OCI-LY1 (cell line): ENCODE measurements around the gene SUCNR1.
"Not testable (repeated sequence)": the region's sequence is repeated elsewhere in the genome, so short reads cannot be mapped to it uniquely, and the experiment has no call there.

Source experiments
- H2AFZ ChIP-seq: fragments of 200-600 bp; sonication (generic), shearing (Covaris generic); 2 replicates; pipeline ENCODE4 v1.6.0; 2014; ENCODE audit warnings: antibody characterized with exemption, mild to moderate bottlenecking, low read length
- H3F3A ChIP-seq: fragments of 200-600 bp; sonication (generic), shearing (Covaris generic); 2 replicates; pipeline ENCODE4 v1.6.0; 2014; ENCODE audit warnings: mild to moderate bottlenecking, antibody characterized with exemption, low read length, moderate library complexity; ENCODE audit not compliant: insufficient read depth
- H3K27ac ChIP-seq: fragments of 200-600 bp; sonication (generic); 2 replicates; pipeline ENCODE4 v1.5.1; 2014; ENCODE audit warnings: low read length, mixed run types, mild to moderate bottlenecking, low read depth; ENCODE audit not compliant: poor library complexity, severe bottlenecking
- H3K27me3 ChIP-seq: fragments of 200-600 bp; sonication (generic); 2 replicates; pipeline ENCODE4 v1.6.0; 2014; ENCODE audit warnings: antibody characterized with exemption, mild to moderate bottlenecking, low read length, moderate library complexity; ENCODE audit not compliant: insufficient read depth
- H3K36me3 ChIP-seq: fragments of 200-600 bp; sonication (generic); 2 replicates; pipeline ENCODE4 v1.6.1; 2014; ENCODE audit warnings: mild to moderate bottlenecking, antibody characterized with exemption, low read length, moderate library complexity, mixed read lengths; ENCODE audit not compliant: insufficient read depth
- H3K4me1 ChIP-seq: fragments of 200-600 bp; sonication (generic); 2 replicates; pipeline ENCODE4 v1.5.1; 2014; ENCODE audit warnings: mild to moderate bottlenecking, low read length, moderate library complexity; ENCODE audit not compliant: insufficient read depth, severe bottlenecking
- H3K4me2 ChIP-seq: fragments of 200-600 bp; sonication (generic), shearing (Covaris generic); 2 replicates; pipeline ENCODE4 v1.6.1; 2014; ENCODE audit warnings: low read length
- H3K4me3 ChIP-seq: fragments of 200-600 bp; sonication (generic); 2 replicates; pipeline ENCODE4 v1.5.1; 2014; ENCODE audit warnings: low read length, low read depth, mild to moderate bottlenecking, mixed read lengths; ENCODE audit not compliant: poor library complexity, severe bottlenecking
- H3K79me2 ChIP-seq: fragments of 200-600 bp; shearing (Covaris generic); 2 replicates; pipeline ENCODE4 v1.6.1; 2016; ENCODE audit warnings: mixed run types, low read length, mixed read lengths; ENCODE audit not compliant: insufficient read depth
- H3K9ac ChIP-seq: fragments of 200-600 bp; sonication (generic), shearing (Covaris generic); 2 replicates; pipeline ENCODE4 v1.6.1; 2014; ENCODE audit warnings: mild to moderate bottlenecking, low read length, mixed read lengths
- H3K9me2 ChIP-seq: fragments of 200-600 bp; sonication (generic), shearing (Covaris generic); 2 replicates; pipeline ENCODE4 v1.6.1; 2014; ENCODE audit warnings: low read depth, mild to moderate bottlenecking, low read length, mixed read lengths
- H3K9me3 ChIP-seq: fragments of 200-600 bp; shearing (Covaris generic); 2 replicates; pipeline ENCODE4 v1.6.1; 2014; ENCODE audit warnings: low read length, mixed read lengths
- H4K20me1 ChIP-seq: fragments of 200-600 bp; sonication (generic), shearing (Covaris generic); 2 replicates; pipeline ENCODE4 v1.6.0; 2016; ENCODE audit warnings: mild to moderate bottlenecking, low read length; ENCODE audit not compliant: insufficient read depth
- EZH2 ChIP-seq: fragments of 200-600 bp; sonication (generic), shearing (Covaris generic); IDR thresholded peaks from 2 replicates; pipeline ENCODE4 v1.8.0; 2017; ENCODE audit warnings: borderline replicate concordance, mixed run types, mild to moderate bottlenecking, antibody characterized with exemption, low read length, moderate library complexity, mixed read lengths
- TF ChIP-seq, protein P1 (sequence below): fragments of 200-600 bp; sonication (generic), shearing (Covaris generic); IDR thresholded peaks from 2 replicates; pipeline ENCODE4 v1.5.1; 2017; ENCODE audit warnings: mild to moderate bottlenecking, antibody characterized with exemption, low read length, moderate library complexity, mixed read lengths

SUCNR1 gene

GRCh38 chr3:151879679-151880415, 6.4 kb downstream of the SUCNR1 start:
- Histone ChIP-seq H2AFZ (no peak overlapping the region), H3K36me3 (no peaks in the 10 kb centered on the region), H3K9me3 (no peaks in the 10 kb centered on the region), H3K79me2 (no peaks in the 10 kb centered on the region), H4K20me1 (no peaks in the 10 kb centered on the region), H3F3A (no peaks in the 10 kb centered on the region), H3K27ac (no peak overlapping the region), H3K9me2 (no peaks in the 10 kb centered on the region), H3K4me3 (no peak overlapping the region), H3K4me2 (no peak overlapping the region), H3K27me3 (no peaks in the 10 kb centered on the region), H3K9ac (no peak overlapping the region), H3K4me1 (no peaks in the 10 kb centered on the region)
- TF ChIP-seq, protein P1, sequence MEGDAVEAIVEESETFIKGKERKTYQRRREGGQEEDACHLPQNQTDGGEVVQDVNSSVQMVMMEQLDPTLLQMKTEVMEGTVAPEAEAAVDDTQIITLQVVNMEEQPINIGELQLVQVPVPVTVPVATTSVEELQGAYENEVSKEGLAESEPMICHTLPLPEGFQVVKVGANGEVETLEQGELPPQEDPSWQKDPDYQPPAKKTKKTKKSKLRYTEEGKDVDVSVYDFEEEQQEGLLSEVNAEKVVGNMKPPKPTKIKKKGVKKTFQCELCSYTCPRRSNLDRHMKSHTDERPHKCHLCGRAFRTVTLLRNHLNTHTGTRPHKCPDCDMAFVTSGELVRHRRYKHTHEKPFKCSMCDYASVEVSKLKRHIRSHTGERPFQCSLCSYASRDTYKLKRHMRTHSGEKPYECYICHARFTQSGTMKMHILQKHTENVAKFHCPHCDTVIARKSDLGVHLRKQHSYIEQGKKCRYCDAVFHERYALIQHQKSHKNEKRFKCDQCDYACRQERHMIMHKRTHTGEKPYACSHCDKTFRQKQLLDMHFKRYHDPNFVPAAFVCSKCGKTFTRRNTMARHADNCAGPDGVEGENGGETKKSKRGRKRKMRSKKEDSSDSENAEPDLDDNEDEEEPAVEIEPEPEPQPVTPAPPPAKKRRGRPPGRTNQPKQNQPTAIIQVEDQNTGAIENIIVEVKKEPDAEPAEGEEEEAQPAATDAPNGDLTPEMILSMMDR = no peak
- no peak for TF ChIP-seq EZH2

DNA sequence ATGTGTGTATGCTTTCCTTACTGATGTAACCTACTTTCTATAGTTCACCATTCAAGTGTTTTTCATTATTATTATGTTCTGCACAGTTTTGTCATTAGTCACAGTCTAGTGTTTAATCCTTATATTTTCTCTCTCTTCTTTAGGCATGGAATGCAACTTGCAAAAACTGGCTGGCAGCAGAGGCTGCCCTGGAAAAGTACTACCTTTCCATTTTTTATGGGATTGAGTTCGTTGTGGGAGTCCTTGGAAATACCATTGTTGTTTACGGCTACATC, 6.9 kb downstream of the SUCNR1 start:
- Histone ChIP-seq H2AFZ (no peak overlapping the region), H3K4me1 (no peaks in the 10 kb centered on the region), H3K4me3 (no peak overlapping the region), H3K36me3 (no peaks in the 10 kb centered on the region), H3K9ac (no peak overlapping the region), H3K9me2 (no peaks in the 10 kb centered on the region), H3K79me2 (no peaks in the 10 kb centered on the region), H4K20me1 (no peaks in the 10 kb centered on the region), H3K27ac (no peak overlapping the region), H3F3A (no peaks in the 10 kb centered on the region), H3K27me3 (no peaks in the 10 kb centered on the region), H3K9me3 (no peaks in the 10 kb centered on the region), H3K4me2 (no peak overlapping the region)
- TF ChIP-seq, protein P1 = no peak
- TF ChIP-seq EZH2 = no peak

GRCh38 chr3:151881137-151881536, 7.7 kb downstream of the SUCNR1 start:
- H3K4me3 ChIP-seq = no peak overlapping the region
- TF ChIP-seq, protein P1 = no peak
- TF ChIP-seq EZH2 = no peak
- no peak overlapping the region for H3K27ac ChIP-seq

DNA sequence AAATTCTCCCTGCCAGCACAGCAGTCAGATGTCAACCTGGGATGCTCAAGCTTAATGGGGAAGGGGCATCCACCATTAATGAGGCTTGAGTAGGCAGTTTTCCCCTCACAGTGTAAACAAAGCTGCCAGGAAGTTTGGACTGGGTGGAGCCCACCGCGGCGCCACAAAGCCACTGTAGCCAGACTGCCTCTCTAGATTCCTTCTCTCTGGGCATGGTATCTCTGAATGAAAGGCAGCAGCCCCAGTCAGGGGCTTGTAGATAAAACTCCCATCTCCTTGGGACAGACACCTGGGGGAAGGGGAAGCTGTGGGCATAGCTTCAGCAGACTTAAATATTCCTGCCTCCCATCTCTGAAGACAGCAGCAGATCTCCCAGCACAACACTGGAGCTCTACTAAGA, 12.0 kb downstream of the SUCNR1 start:
- H4K20me1 ChIP-seq, H3K27me3 ChIP-seq, H3K9ac ChIP-seq, H3K4me2 ChIP-seq, H3F3A ChIP-seq, H3K9me2 ChIP-seq, H2AFZ ChIP-seq, H3K4me1 ChIP-seq, H3K4me3 ChIP-seq, H3K36me3 ChIP-seq, H3K79me2 ChIP-seq, H3K27ac ChIP-seq, H3K9me3 ChIP-seq: not testable (repeated sequence)

More at GRCh38 chr3:151881137-151881536, 7.7 kb downstream of the SUCNR1 start:
- Histone ChIP-seq H3K4me1 (no peaks in the 10 kb centered on the region), H3K4me2 (no peak overlapping the region), H3K27me3 (no peaks in the 10 kb centered on the region), H3K9me2 (no peaks in the 10 kb centered on the region), H3F3A (no peaks in the 10 kb centered on the region), H3K9me3 (no peaks in the 10 kb centered on the region), H3K79me2 (no peaks in the 10 kb centered on the region), H4K20me1 (no peaks in the 10 kb centered on the region), H3K36me3 (no peaks in the 10 kb centered on the region), H3K9ac (no peak overlapping the region), H2AFZ (no peak overlapping the region)

- H3K9me3 ChIP-seq, H3K79me2 ChIP-seq, H3K27ac ChIP-seq, H3K9ac ChIP-seq, H3K4me1 ChIP-seq, H3K4me3 ChIP-seq, H3K4me2 ChIP-seq, H4K20me1 ChIP-seq, H3K9me2 ChIP-seq, H3K36me3 ChIP-seq, H3K27me3 ChIP-seq, H3F3A ChIP-seq, H2AFZ ChIP-seq: not testable (repeated sequence)
Observed at GRCh38 chr3:151887450-151888211, 14.2 kb downstream of the SUCNR1 start.
